GM11168 (cell line): Measurements from ENCODE around the gene ZNF835.
"Not testable (repeated sequence)": the region's sequence is repeated elsewhere in the genome, so short reads cannot be mapped to it uniquely, and the experiment has no call there.

ENCODE experiments used
- in situ Hi-C: fragments of 300-500 bp; cut with MboI; formaldehyde crosslinking; loops from one replicate; pipeline ENCODE4 v1.12.0; 2022; ENCODE audit warnings: low sequenced_read_pairs; ENCODE audit not compliant: unreplicated experiment

ZNF835 gene

GRCh38 chr19:56671613-56671994, at the start of gene ZNF835:
Gene ZNF835, minus strand, starts transcription at chr19:56671757. Its CDS starts 6,559 bp downstream, at chr19:56665198.
- in situ Hi-C loops: no loop called here

- in situ Hi-C loops: no loop called here
These were observed 48.7 kb upstream of the ZNF835 start for GRCh38 chr19:56720281-56720680.

GRCh38 chr19:56718231-56718630, 46.7 kb upstream of the ZNF835 start:
- in situ Hi-C loops: no loop called here

GRCh38 chr19:56712611-56713276, 41.2 kb upstream of the ZNF835 start:
- in situ Hi-C loops: no loop called here

- in situ Hi-C loops: no loop called here
These were observed 38.9 kb upstream of the ZNF835 start for GRCh38 chr19:56710437-56710836.

GRCh38 chr19:56707821-56708220, 36.3 kb upstream of the ZNF835 start:
- in situ Hi-C loops: no loop called here

GRCh38 chr19:56705939-56706338, 34.4 kb upstream of the ZNF835 start:
- in situ Hi-C loops: no loop called here

GRCh38 chr19:56701895-56702294, 30.3 kb upstream of the ZNF835 start:
- in situ Hi-C loops: no loop called here

- in situ Hi-C loops: no loop called here
These were observed 28.0 kb upstream of the ZNF835 start for GRCh38 chr19:56699552-56699951.

GRCh38 chr19:56692206-56692895, 20.8 kb upstream of the ZNF835 start:
- in situ Hi-C loops: no loop called here

GRCh38 chr19:56690670-56691069, 19.1 kb upstream of the ZNF835 start:
- in situ Hi-C loops: no loop called here

GRCh38 chr19:56689198-56689597, 17.6 kb upstream of the ZNF835 start:
- in situ Hi-C loops: no loop called here

- in situ Hi-C loops: no loop called here
These were observed 15.5 kb upstream of the ZNF835 start for GRCh38 chr19:56687031-56687430.

GRCh38 chr19:56683116-56683515, 11.6 kb upstream of the ZNF835 start:
- in situ Hi-C loops: no loop called here

- in situ Hi-C loops: no loop called here
These were observed 10.1 kb upstream of the ZNF835 start for GRCh38 chr19:56681702-56682101.

GRCh38 chr19:56678205-56678604, 6.6 kb upstream of the ZNF835 start:
- in situ Hi-C loops: no loop called here

GRCh38 chr19:56672610-56673009, 1.1 kb upstream of the ZNF835 start:
- in situ Hi-C loops: not testable (repeated sequence)

- in situ Hi-C loops: no loop called here
These were observed 470 bp downstream of the ZNF835 start for GRCh38 chr19:56670961-56671612.

- in situ Hi-C loops: no loop called here
These were observed 1.1 kb downstream of the ZNF835 start for GRCh38 chr19:56670401-56670960.

- in situ Hi-C loops: no loop called here
These were observed 2.9 kb downstream of the ZNF835 start for GRCh38 chr19:56668676-56669075.

- in situ Hi-C loops: no loop called here
These were observed 4.2 kb downstream of the ZNF835 start for GRCh38 chr19:56667311-56667870.
